OCI-LY7 (cell line): ENCODE results near the gene SRGAP2C. TPM values are rescaled to one million over a fixed set of nuclear protein-coding genes. Genes with fewer than 3 reads are reported as not detected.
"Not testable (repeated sequence)": the region's sequence is repeated elsewhere in the genome, so short reads cannot be mapped to it uniquely, and the experiment has no call there.

ENCODE experiments used
- BruUV-seq: library from RNA; stranded (reverse); fragments of 400-500 nt; replicated peaks from 2 replicates; lab custom pipeline; 2021; lab: Mats Ljungman, UMichigan
- CTCF ChIA-PET: fragments of 300-600 bp; sonication (Branson Sonifier 250); formaldehyde crosslinking; loops from one replicate; lab custom pipeline; 2022; ENCODE audit warnings: antibody characterized with exemption; ENCODE audit not compliant: unreplicated experiment; lab: Charles Lee
- POLR2A ChIA-PET: fragments of 300-600 bp; sonication (Branson Sonifier 250); formaldehyde crosslinking; loops from one replicate; lab custom pipeline; 2022; ENCODE audit warnings: antibody characterized with exemption; lab: Charles Lee
- DNase-seq: peaks from one replicate; pipeline ENCODE4 v3.0.0-alpha.2; 2015; ENCODE audit warnings: low spot score
- H2AFZ ChIP-seq: fragments of 200-600 bp; sonication (generic), shearing (Covaris generic); 2 replicates; pipeline ENCODE4 v1.6.1; 2014; ENCODE audit warnings: mild to moderate bottlenecking, antibody characterized with exemption, low read length, moderate library complexity
- H3K27ac ChIP-seq: fragments of 200-600 bp; sonication (generic); 2 replicates; pipeline ENCODE4 v1.5.1; 2014; ENCODE audit warnings: mixed run types, low read depth, mild to moderate bottlenecking, moderate library complexity, low read length, inconsistent platforms; ENCODE audit not compliant: poor library complexity, severe bottlenecking
- H3K36me3 ChIP-seq: fragments of 200-600 bp; sonication (generic); 2 replicates; pipeline ENCODE4 v1.6.1; 2014; ENCODE audit warnings: mild to moderate bottlenecking, antibody characterized with exemption, low read length, moderate library complexity, mixed read lengths; ENCODE audit not compliant: insufficient read depth
- H3K4me1 ChIP-seq: fragments of 200-600 bp; sonication (generic); 2 replicates; pipeline ENCODE4 v1.5.1; 2014; ENCODE audit warnings: mild to moderate bottlenecking, low read length; ENCODE audit not compliant: insufficient read depth, poor library complexity, severe bottlenecking
- H3K4me2 ChIP-seq: fragments of 200-600 bp; sonication (generic); 2 replicates; pipeline ENCODE4 v1.6.1; 2014; ENCODE audit warnings: mild to moderate bottlenecking, low read length
- H3K4me3 ChIP-seq: fragments of 200-600 bp; sonication (generic); 2 replicates; pipeline ENCODE4 v1.5.1; 2014; ENCODE audit warnings: mild to moderate bottlenecking, low read depth, low read length; ENCODE audit not compliant: poor library complexity, severe bottlenecking
- H3K79me2 ChIP-seq: fragments of 200-600 bp; sonication (generic); 2 replicates; pipeline ENCODE4 v1.6.1; 2016; ENCODE audit warnings: low read depth, mild to moderate bottlenecking, low read length, moderate library complexity, mixed read lengths; ENCODE audit not compliant: insufficient read depth
- H3K9me2 ChIP-seq: fragments of 200-600 bp; sonication (generic); 2 replicates; pipeline ENCODE4 v1.6.1; 2016; ENCODE audit warnings: mild to moderate bottlenecking, low read length, mixed read lengths; ENCODE audit not compliant: insufficient read depth
- H3K9me3 ChIP-seq: fragments of 200-600 bp; sonication (generic); 2 replicates; pipeline ENCODE4 v1.6.1; 2014; ENCODE audit warnings: mild to moderate bottlenecking, mixed run types, low read length, mixed read lengths
- H4K20me1 ChIP-seq: fragments of 200-600 bp; sonication (generic); 2 replicates; pipeline ENCODE4 v1.6.1; 2014; ENCODE audit warnings: mild to moderate bottlenecking, antibody characterized with exemption, low read length, moderate library complexity, mixed read lengths; ENCODE audit not compliant: insufficient read depth
- intact Hi-C: fragments of 100-400 bp; cut with micrococcal nuclease; formaldehyde crosslinking; loops from one replicate; pipeline ENCODE4 v1.10.0; 2022; ENCODE audit not compliant: unreplicated experiment
- total RNA-seq, 2 experiments: library from RNA; depleted of rRNA in 1 of 2; stranded (reverse); fragments of >200 nt in 1 of 2; shearing (Covaris generic) in 1 of 2; gene quantifications; 2 replicates each; pipeline ENCODE4 v1.2.3, GENCODE V29; 2014 to 2022

Gene SRGAP2C
- total RNA-seq, 2 experiments from 2014 or later: 6.8 to 30.7 TPM

- H4K20me1 ChIP-seq, H3K36me3 ChIP-seq, H2AFZ ChIP-seq, POLR2A ChIA-PET, BruUV-seq, H3K4me2 ChIP-seq, H3K79me2 ChIP-seq, H3K9me3 ChIP-seq, H3K4me1 ChIP-seq, H3K4me3 ChIP-seq, intact Hi-C loops, H3K27ac ChIP-seq, DNase-seq, CTCF ChIA-PET, H3K9me2 ChIP-seq: not testable (repeated sequence)
Observed at GRCh38 chr1:121332599-121333562, 148.1 kb downstream of the SRGAP2C start.

DNA sequence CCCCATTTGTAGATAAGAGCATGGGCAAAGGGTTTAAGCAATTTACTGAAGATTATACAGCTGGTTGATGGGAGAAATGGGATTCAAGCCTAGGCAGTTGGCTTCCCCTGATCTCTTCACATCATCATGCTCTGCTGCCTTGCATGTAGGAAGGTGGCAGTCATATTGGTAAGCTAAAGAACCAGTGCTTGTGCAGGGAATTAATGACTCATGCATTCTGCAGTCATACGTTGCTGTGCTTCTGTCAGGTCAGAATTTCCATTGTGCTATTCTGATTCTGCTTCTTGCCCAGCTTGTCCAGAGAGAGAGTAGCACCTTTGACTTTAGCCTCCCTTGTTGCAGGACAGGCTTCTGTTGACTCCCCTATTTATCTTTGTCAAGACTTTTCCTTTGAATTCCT lies 153.2 kb downstream of the SRGAP2C start:
- H3K4me3 ChIP-seq, H2AFZ ChIP-seq, H3K4me1 ChIP-seq, CTCF ChIA-PET, intact Hi-C loops, DNase-seq, H3K27ac ChIP-seq, H3K9me3 ChIP-seq, BruUV-seq, H3K9me2 ChIP-seq, H3K36me3 ChIP-seq, POLR2A ChIA-PET, H3K4me2 ChIP-seq, H4K20me1 ChIP-seq, H3K79me2 ChIP-seq: not testable (repeated sequence)

GRCh38 chr1:121339611-121340010 lies 154.8 kb downstream of the SRGAP2C start:
- H3K36me3 ChIP-seq, H2AFZ ChIP-seq, DNase-seq, H3K4me3 ChIP-seq, H3K79me2 ChIP-seq, CTCF ChIA-PET, BruUV-seq, intact Hi-C loops, H4K20me1 ChIP-seq, POLR2A ChIA-PET, H3K4me1 ChIP-seq, H3K9me3 ChIP-seq, H3K9me2 ChIP-seq, H3K4me2 ChIP-seq, H3K27ac ChIP-seq: not testable (repeated sequence)

GRCh38 chr1:121343311-121343906 lies 158.6 kb downstream of the SRGAP2C start:
- H3K4me3 ChIP-seq, DNase-seq, intact Hi-C loops, BruUV-seq, H4K20me1 ChIP-seq, H2AFZ ChIP-seq, H3K79me2 ChIP-seq, H3K9me2 ChIP-seq, H3K9me3 ChIP-seq, H3K27ac ChIP-seq, H3K36me3 ChIP-seq, H3K4me2 ChIP-seq, POLR2A ChIA-PET, CTCF ChIA-PET, H3K4me1 ChIP-seq: not testable (repeated sequence)

GRCh38 chr1:121344355-121344754 lies 159.6 kb downstream of the SRGAP2C start:
- BruUV-seq, CTCF ChIA-PET, H4K20me1 ChIP-seq, DNase-seq, H3K9me3 ChIP-seq, intact Hi-C loops, H3K4me1 ChIP-seq, H3K79me2 ChIP-seq, H3K36me3 ChIP-seq, H3K4me2 ChIP-seq, H3K4me3 ChIP-seq, H3K27ac ChIP-seq, H3K9me2 ChIP-seq, POLR2A ChIA-PET, H2AFZ ChIP-seq: not testable (repeated sequence)

DNA sequence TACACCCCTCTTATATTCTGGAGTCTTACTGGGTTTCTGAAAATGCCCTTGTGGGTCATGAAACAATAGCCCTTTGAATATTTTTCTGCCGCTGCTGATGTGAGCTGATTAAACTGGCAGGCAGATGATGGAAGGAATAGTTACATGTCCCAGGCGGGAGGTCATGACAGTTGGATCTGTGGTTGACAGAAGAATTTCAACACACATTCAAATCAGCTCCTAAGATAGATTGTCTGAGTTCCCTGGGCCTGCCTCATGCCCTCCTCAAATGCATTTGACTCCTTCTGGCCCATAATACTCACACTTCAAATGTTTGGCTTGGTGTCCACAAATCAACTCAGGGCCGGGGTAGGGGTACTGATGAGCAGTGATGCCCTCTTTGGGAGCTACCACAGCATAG lies 161.9 kb downstream of the SRGAP2C start:
- H3K4me3 ChIP-seq, intact Hi-C loops, H3K9me2 ChIP-seq, H2AFZ ChIP-seq, DNase-seq, H3K27ac ChIP-seq, BruUV-seq, H3K36me3 ChIP-seq, CTCF ChIA-PET, H3K9me3 ChIP-seq, H3K4me2 ChIP-seq, H3K4me1 ChIP-seq, H4K20me1 ChIP-seq, POLR2A ChIA-PET, H3K79me2 ChIP-seq: not testable (repeated sequence)
